Measurements from ENCODE around the gene TMEM123. TPM values are rescaled to one million over a fixed set of nuclear protein-coding genes. Genes with fewer than 3 reads are reported as not detected.

TMEM123 gene
- total and polyA plus RNA-seq, 2 of the 8 experiments (the other 6 are each of a cell fraction or from before 2014, with no cell fraction given): 75.5 to 80.1 TPM

GRCh38 chr11:102393272-102393730 lies 59.3 kb downstream of the TMEM123 start (continued):
- TF ChIP-seq ATF3 (IDR thresholded peaks at IDR 0.05; ENCODE audit: insufficient read depth, low read depth, low read length): no peak
